GM12878 (cell line): ENCODE results near the gene DBI. TPM values are rescaled to one million over a fixed set of nuclear protein-coding genes. Genes with fewer than 3 reads are reported as not detected.

Experiments
- ATAC-seq: fragments of 200-7000 bp; cut with Tn5 transposase; 3 replicates; pipeline ENCODE4 v1.9.1; 2020; ENCODE audit warnings: mild to moderate bottlenecking, moderate library complexity
- BruUV-seq: library from RNA; stranded (reverse); fragments of 400-500 nt; replicated peaks from 2 replicates; lab custom pipeline; 2021; lab: Mats Ljungman, UMichigan
- CTCF ChIA-PET: fragments of 300-600 bp; sonication (Branson Sonifier 250); formaldehyde crosslinking; extraction: SDS; loops from one replicate; lab custom pipeline; 2021; ENCODE audit warnings: inconsistent platforms; lab: Yijun Ruan, JAX
- POLR2A ChIA-PET: fragments of 350-600 bp; formaldehyde crosslinking; extraction: SDS; loops from one replicate; lab custom pipeline; 2021; ENCODE audit warnings: inconsistent platforms; lab: Charles Lee
- RAD21 ChIA-PET: fragments of 300-600 bp; sonication (Branson Sonifier 250); formaldehyde crosslinking; loops from one replicate; lab custom pipeline; 2023; ENCODE audit warnings: antibody characterized with exemption; ENCODE audit not compliant: unreplicated experiment; lab: Charles Lee
- SMC1A ChIA-PET: fragments of 300-600 bp; sonication (Branson Sonifier 250); formaldehyde crosslinking; loops from one replicate; lab custom pipeline; 2023; ENCODE audit not compliant: unreplicated experiment, uncharacterized antibody; lab: Charles Lee
- DNase-seq: peaks from one replicate; pipeline ENCODE4 v3.0.0-alpha.2; 2011; ENCODE audit warnings: low read depth, low spot score
- FAIRE-seq: peaks from 3 replicates; lab custom pipeline; 2011; peaks lifted over from hg19 to GRCh38; lab: Jason Lieb, UNC
- H2AFZ ChIP-seq: 2 replicates; pipeline ENCODE4 v1.6.0; 2011; ENCODE audit warnings: low read depth, low read length, control low read depth; ENCODE audit not compliant: control insufficient read depth
- H3K27ac ChIP-seq: 2 replicates; pipeline ENCODE4 v1.5.1; 2011; ENCODE audit warnings: control low read depth; ENCODE audit not compliant: control insufficient read depth, insufficient read depth
- H3K27me3 ChIP-seq, 2 experiments: replicated peaks in 1 of 2; 2 replicates each; pipeline versions ENCODE4 v1.6.0 to v1.6.1; 2011; ENCODE audit warnings: low read length in 1 of 2; ENCODE audit not compliant: control insufficient read depth in 2 of 2, insufficient read depth in 2 of 2
- H3K36me3 ChIP-seq, 2 experiments: 2 replicates each; pipeline ENCODE4 v1.5.1; 2011; ENCODE audit warnings: low read length in 1 of 2; ENCODE audit not compliant: control insufficient read depth in 2 of 2, insufficient read depth in 2 of 2
- H3K4me1 ChIP-seq: 2 replicates; pipeline ENCODE4 v1.6.1; 2011; ENCODE audit warnings: mild to moderate bottlenecking, low read length, moderate library complexity, mixed read lengths; ENCODE audit not compliant: control insufficient read depth, insufficient read depth
- H3K4me2 ChIP-seq: 2 replicates; pipeline ENCODE4 v1.6.0; 2011; ENCODE audit warnings: control low read depth; ENCODE audit not compliant: control insufficient read depth, insufficient read depth
- H3K4me3 ChIP-seq: fragments of 200-600 bp; sonication (generic); 2 replicates; pipeline ENCODE4 v1.5.1; 2016
- H3K79me2 ChIP-seq: 2 replicates; pipeline ENCODE4 v1.6.0; 2011; ENCODE audit warnings: low read length; ENCODE audit not compliant: control insufficient read depth, insufficient read depth
- H3K9ac ChIP-seq: 2 replicates; pipeline ENCODE4 v1.8.0; 2011; ENCODE audit warnings: low read length, control low read depth, mixed read lengths; ENCODE audit not compliant: control insufficient read depth, insufficient read depth
- H3K9me3 ChIP-seq: replicated peaks from 3 replicates; pipeline ENCODE4 v1.5.1; 2011; ENCODE audit warnings: mild to moderate bottlenecking, low read length; ENCODE audit not compliant: control insufficient read depth, insufficient read depth
- H4K20me1 ChIP-seq: 2 replicates; pipeline ENCODE4 v1.6.0; 2011; ENCODE audit not compliant: control insufficient read depth, insufficient read depth
- FOXM1 ChIP-seq: IDR thresholded peaks from 2 replicates; pipeline ENCODE4 v1.6.1; 2012; ENCODE audit warnings: low read depth, mild to moderate bottlenecking, inconsistent platforms, low read length, moderate library complexity
- MEF2A ChIP-seq: IDR thresholded peaks from 2 replicates; pipeline ENCODE4 v1.6.1; 2011; ENCODE audit warnings: low read depth, mild to moderate bottlenecking, low read length, moderate library complexity; ENCODE audit not compliant: insufficient read depth
- NFIC ChIP-seq: IDR thresholded peaks from 2 replicates; pipeline ENCODE4 v1.6.1; 2012; ENCODE audit warnings: low read depth, mild to moderate bottlenecking, inconsistent platforms, low read length, moderate library complexity
- NFYB ChIP-seq: IDR thresholded peaks from 2 replicates; pipeline ENCODE4 v1.6.1; 2011; ENCODE audit warnings: low read depth, mild to moderate bottlenecking, low read length, improper control_type of control experiment, moderate library complexity; ENCODE audit not compliant: insufficient read depth
- PAX8 ChIP-seq: fragments of 450-650 bp; IDR thresholded peaks from 2 replicates; pipeline ENCODE4 v1.6.1; 2017; ENCODE audit warnings: mild to moderate bottlenecking, moderate library complexity
- PML ChIP-seq: IDR thresholded peaks from 2 replicates; pipeline ENCODE4 v1.6.1; 2012; ENCODE audit warnings: low read length, inconsistent platforms
- POU2F2 ChIP-seq: IDR thresholded peaks from 3 replicates; pipeline ENCODE4 v1.6.1; 2011; ENCODE audit warnings: low read depth, mild to moderate bottlenecking, low read length, borderline replicate concordance
- RBBP5 ChIP-seq: fragments of 200-600 bp; sonication (generic); conservative IDR thresholded peaks from 2 replicates; pipeline ENCODE4 v1.6.1; 2016
- TAF1 ChIP-seq: IDR thresholded peaks from 2 replicates; pipeline ENCODE4 v1.6.1; 2011; ENCODE audit warnings: mild to moderate bottlenecking, low read depth, low read length, borderline replicate concordance
- WRNIP1 ChIP-seq: IDR thresholded peaks from 2 replicates; pipeline ENCODE4 v1.6.1; 2011; ENCODE audit warnings: low read depth, low read length, improper control_type of control experiment, borderline replicate concordance
- ZNF217 ChIP-seq: fragments of 450-650 bp; IDR thresholded peaks from 2 replicates; pipeline ENCODE4 v1.6.1; 2017; ENCODE audit warnings: antibody characterized with exemption, mild to moderate bottlenecking
- WGBS: methylation state at CpG from one replicate; pipeline ENCODE4 v1.1.6; 2016; ENCODE audit warnings: low lambda C conversion rate; ENCODE audit not compliant: insufficient replicate concordance, insufficient coverage; ENCODE audit errors: missing lambda C conversion rate; 5-methylcytosine and 5-hydroxymethylcytosine counted together
- in situ Hi-C: fragments of 300-500 bp; cut with MboI; formaldehyde crosslinking; loops from 9 replicates; pipeline ENCODE4 v1.14.3; 2018; ENCODE audit warnings: mixed read lengths
- intact Hi-C: fragments of 100-400 bp; cut with micrococcal nuclease; formaldehyde crosslinking; loops from one replicate; pipeline ENCODE4 v1.14.2; 2022; ENCODE audit not compliant: unreplicated experiment
- polyA plus RNA-seq, 11 experiments: library from polyadenylated mRNA; depleted of rRNA in 4 of 11; unstranded in 6 of 11; stranded (reverse) in 5 of 11; fragments of >200 nt; fragmentation: Nextera tagmentation in 4 of 11; fragmentation: Illumina TruSeq in 1 of 11; extraction: Ambion mirVana in 4 of 11; extraction: Trizol in 1 of 11; gene quantifications; 1 replicate in 1 of 11; 2 replicates in 10 of 11; pipeline versions ENCODE4 v1.2.1 to v1.2.3, GENCODE V29; 2011 to 2016; ENCODE audit warnings: inconsistent platforms in 2 of 11, missing spikeins in 2 of 11, low read depth in 1 of 11
- total RNA-seq, 4 experiments: library from RNA; depleted of rRNA in 3 of 4; stranded (reverse); fragments of >200 nt in 3 of 4; fragmentation: Illumina TruSeq in 1 of 4; extraction: Trizol in 1 of 4; gene quantifications; 2 replicates each; pipeline versions ENCODE4 v1.2.1 to v1.2.3, GENCODE V29; 2013 to 2021
- TF ChIP-seq, protein P1 (sequence below): IDR thresholded peaks from 2 replicates; pipeline ENCODE4 v1.6.1; 2012; ENCODE audit warnings: low read length, inconsistent platforms
- TF ChIP-seq, protein P2 (sequence below): fragments of 450-650 bp; IDR thresholded peaks from 2 replicates; pipeline ENCODE4 v1.6.1; 2017; ENCODE audit warnings: mild to moderate bottlenecking, low read depth, inconsistent platforms; ENCODE audit not compliant: poor library complexity, severe bottlenecking
- TF ChIP-seq, protein P3 (sequence below): IDR thresholded peaks from 2 replicates; pipeline ENCODE4 v1.6.1; 2012; ENCODE audit warnings: low read depth, low read length, improper control_type of control experiment
- TF ChIP-seq, protein P4 (sequence below): IDR thresholded peaks from 2 replicates; pipeline ENCODE4 v1.6.1; 2011; ENCODE audit warnings: low read depth, mild to moderate bottlenecking, low read length, moderate library complexity, borderline replicate concordance; ENCODE audit errors: extremely low read depth
- TF ChIP-seq, protein P5 (sequence below): fragments of 450-650 bp; conservative IDR thresholded peaks from 2 replicates; pipeline ENCODE4 v1.6.1; 2017; ENCODE audit warnings: mild to moderate bottlenecking, moderate library complexity

The DBI gene
- total and polyA plus RNA-seq, 10 of the 15 experiments (the other 5 are each of a cell fraction or from before 2014, with no cell fraction given) = 248 to 2,567 (median 943) TPM

DNA sequence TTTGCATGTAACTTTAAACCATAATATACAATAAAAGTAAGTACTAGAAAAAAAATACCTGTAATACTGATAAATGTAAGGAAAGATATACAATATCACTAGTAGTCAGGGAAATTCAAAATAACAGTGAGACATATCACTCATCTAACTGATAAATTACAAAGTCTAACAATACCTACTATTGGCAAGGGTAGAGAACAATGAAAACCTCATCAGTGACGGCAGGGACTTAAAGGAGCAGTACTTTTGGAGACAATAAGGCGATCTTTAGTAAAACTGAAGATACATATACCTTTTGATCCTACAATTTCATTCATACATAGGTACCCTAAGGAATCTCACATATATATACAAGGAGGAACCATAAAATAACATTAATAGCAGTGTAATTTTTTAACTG is 25.1 kb upstream of the DBI start (continued):
- TF ChIP-seq, protein P1, sequence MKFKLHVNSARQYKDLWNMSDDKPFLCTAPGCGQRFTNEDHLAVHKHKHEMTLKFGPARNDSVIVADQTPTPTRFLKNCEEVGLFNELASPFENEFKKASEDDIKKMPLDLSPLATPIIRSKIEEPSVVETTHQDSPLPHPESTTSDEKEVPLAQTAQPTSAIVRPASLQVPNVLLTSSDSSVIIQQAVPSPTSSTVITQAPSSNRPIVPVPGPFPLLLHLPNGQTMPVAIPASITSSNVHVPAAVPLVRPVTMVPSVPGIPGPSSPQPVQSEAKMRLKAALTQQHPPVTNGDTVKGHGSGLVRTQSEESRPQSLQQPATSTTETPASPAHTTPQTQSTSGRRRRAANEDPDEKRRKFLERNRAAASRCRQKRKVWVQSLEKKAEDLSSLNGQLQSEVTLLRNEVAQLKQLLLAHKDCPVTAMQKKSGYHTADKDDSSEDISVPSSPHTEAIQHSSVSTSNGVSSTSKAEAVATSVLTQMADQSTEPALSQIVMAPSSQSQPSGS = no peak
- TF ChIP-seq POU2F2 (no peak), WRNIP1 (no peak), PAX8 (no peak)
- TF ChIP-seq, protein P2, sequence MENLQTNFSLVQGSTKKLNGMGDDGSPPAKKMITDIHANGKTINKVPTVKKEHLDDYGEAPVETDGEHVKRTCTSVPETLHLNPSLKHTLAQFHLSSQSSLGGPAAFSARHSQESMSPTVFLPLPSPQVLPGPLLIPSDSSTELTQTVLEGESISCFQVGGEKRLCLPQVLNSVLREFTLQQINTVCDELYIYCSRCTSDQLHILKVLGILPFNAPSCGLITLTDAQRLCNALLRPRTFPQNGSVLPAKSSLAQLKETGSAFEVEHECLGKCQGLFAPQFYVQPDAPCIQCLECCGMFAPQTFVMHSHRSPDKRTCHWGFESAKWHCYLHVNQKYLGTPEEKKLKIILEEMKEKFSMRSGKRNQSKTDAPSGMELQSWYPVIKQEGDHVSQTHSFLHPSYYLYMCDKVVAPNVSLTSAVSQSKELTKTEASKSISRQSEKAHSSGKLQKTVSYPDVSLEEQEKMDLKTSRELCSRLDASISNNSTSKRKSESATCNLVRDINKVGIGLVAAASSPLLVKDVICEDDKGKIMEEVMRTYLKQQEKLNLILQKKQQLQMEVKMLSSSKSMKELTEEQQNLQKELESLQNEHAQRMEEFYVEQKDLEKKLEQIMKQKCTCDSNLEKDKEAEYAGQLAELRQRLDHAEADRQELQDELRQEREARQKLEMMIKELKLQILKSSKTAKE = no peak
- TF ChIP-seq, protein P3, sequence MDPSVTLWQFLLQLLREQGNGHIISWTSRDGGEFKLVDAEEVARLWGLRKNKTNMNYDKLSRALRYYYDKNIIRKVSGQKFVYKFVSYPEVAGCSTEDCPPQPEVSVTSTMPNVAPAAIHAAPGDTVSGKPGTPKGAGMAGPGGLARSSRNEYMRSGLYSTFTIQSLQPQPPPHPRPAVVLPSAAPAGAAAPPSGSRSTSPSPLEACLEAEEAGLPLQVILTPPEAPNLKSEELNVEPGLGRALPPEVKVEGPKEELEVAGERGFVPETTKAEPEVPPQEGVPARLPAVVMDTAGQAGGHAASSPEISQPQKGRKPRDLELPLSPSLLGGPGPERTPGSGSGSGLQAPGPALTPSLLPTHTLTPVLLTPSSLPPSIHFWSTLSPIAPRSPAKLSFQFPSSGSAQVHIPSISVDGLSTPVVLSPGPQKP = no peak

DNA sequence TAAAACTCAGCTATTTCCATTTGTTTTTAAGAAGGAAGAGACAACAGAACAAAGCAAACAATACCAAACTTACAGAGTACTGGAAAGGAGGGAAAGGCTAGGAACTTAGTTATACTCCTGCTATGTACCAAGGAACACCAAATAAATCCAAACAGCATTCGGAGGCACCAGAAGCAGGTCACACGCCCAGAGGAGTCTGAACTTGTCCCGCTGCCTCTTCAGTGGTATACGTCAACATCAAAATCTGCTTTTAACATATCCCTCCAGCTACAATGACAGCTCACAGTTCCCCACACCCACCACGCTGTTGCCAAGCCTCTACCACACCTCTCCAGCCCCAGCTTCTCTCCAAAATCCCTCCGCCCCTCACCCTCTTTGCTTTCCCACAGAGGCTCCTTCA is 17.5 kb upstream of the DBI start:
- no peaks in the 10 kb centered on the region for H3K36me3 ChIP-seq
- no peaks in the 10 kb centered on the region for H3K27me3 ChIP-seq
- H3K4me1 ChIP-seq = peaks cover 21% of the 10 kb centered on the region
- H3K79me2 ChIP-seq = peaks cover 5% of the 10 kb centered on the region
- ChIA-PET SMC1A (interaction anchor here (1.5 to 8.6 kb wide), 3 partner anchors 9 to 30 kb away, joined by 4 to 120 read pairs (median 43); partner anchors contain the start of genes C2orf76 and DBI), CTCF (interaction anchor here (1.0 to 4.4 kb wide), 5 partner anchors 10 to 60 kb away, joined by 3 to 31 read pairs (median 4); partner anchors contain the start of genes C2orf76 and DBI), POLR2A (interaction anchor here (3.8 to 9.4 kb wide), 2 partner anchors 9 to 15 kb away, joined by 31 to 138 read pairs; partner anchors contain the start of genes C2orf76 and DBI), RAD21 (interaction anchor here (5.8 kb wide), 1 partner anchor 9 kb away, joined by 44 read pairs; no protein-coding TSS in a partner anchor)
- H4K20me1 ChIP-seq = no peaks in the 10 kb centered on the region
- intact Hi-C loops (no loop called here), in situ Hi-C loops (no loop called here)
- no peak for FAIRE-seq
- H3K27ac ChIP-seq = no peak overlapping the region
- peaks cover 8% of the 10 kb centered on the region; the same call in 2 of the 3 replicates for H3K9me3 ChIP-seq
- no peak for DNase-seq
- BruUV-seq = no TSS peak
- no peak overlapping the region for H3K4me3 ChIP-seq
- WGBS = 90% methylated on average over 6 of the region's 6 CpGs
- no peak overlapping the region for H3K4me2 ChIP-seq
- H2AFZ ChIP-seq = no peak overlapping the region
- no peak for ATAC-seq
- no peak overlapping the region for H3K9ac ChIP-seq
- TF ChIP-seq RBBP5 = no peak
- TF ChIP-seq FOXM1 = no peak
- no peak for TF ChIP-seq MEF2A
- TF ChIP-seq, protein P4, sequence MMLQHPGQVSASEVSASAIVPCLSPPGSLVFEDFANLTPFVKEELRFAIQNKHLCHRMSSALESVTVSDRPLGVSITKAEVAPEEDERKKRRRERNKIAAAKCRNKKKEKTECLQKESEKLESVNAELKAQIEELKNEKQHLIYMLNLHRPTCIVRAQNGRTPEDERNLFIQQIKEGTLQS = no peak
- no peak for TF ChIP-seq TAF1
- TF ChIP-seq ZNF217 = no peak
- TF ChIP-seq, protein P5, sequence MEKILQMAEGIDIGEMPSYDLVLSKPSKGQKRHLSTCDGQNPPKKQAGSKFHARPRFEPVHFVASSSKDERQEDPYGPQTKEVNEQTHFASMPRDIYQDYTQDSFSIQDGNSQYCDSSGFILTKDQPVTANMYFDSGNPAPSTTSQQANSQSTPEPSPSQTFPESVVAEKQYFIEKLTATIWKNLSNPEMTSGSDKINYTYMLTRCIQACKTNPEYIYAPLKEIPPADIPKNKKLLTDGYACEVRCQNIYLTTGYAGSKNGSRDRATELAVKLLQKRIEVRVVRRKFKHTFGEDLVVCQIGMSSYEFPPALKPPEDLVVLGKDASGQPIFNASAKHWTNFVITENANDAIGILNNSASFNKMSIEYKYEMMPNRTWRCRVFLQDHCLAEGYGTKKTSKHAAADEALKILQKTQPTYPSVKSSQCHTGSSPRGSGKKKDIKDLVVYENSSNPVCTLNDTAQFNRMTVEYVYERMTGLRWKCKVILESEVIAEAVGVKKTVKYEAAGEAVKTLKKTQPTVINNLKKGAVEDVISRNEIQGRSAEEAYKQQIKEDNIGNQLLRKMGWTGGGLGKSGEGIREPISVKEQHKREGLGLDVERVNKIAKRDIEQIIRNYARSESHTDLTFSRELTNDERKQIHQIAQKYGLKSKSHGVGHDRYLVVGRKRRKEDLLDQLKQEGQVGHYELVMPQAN = no peak
- TF ChIP-seq NFIC = no peak
- TF ChIP-seq PML = no peak
- no peak for TF ChIP-seq NFYB
